Tibial nerve (tissue), 4 donors: ENCODE results near the gene ADGRG3. TPM values are rescaled to one million over a fixed set of nuclear protein-coding genes. Genes with fewer than 3 reads are reported as not detected.

ENCODE experiments used
- DNase-seq, 2 donors: peaks; one replicate each; pipeline ENCODE4 v3.0.0-alpha.2; 2019; ENCODE audit warnings: low spot score in 2 of 2
- H3K27ac ChIP-seq, 4 donors: fragments of 200-600 bp; sonication (generic) in 3 of 4; one replicate each; pipeline ENCODE4 v1.5.1; 2017 to 2019; ENCODE audit warnings: mild to moderate bottlenecking in 1 of 4
- H3K27me3 ChIP-seq, 2 donors: fragments of 200-600 bp; sonication (generic) in 1 of 2; one replicate each; pipeline versions ENCODE4 v1.5.1 to v1.6.0; 2017 to 2019
- H3K36me3 ChIP-seq, 3 donors: fragments of 200-600 bp; sonication (generic); one replicate each; pipeline ENCODE4 v1.5.1; 2018 to 2019
- H3K4me1 ChIP-seq, 4 donors: fragments of 200-600 bp; sonication (generic) in 3 of 4; one replicate each; pipeline ENCODE4 v1.5.1; 2017 to 2019
- H3K4me3 ChIP-seq, 4 donors: fragments of 200-600 bp; sonication (generic) in 3 of 4; one replicate each; pipeline ENCODE4 v1.5.1; 2017 to 2019; ENCODE audit warnings: mild to moderate bottlenecking in 1 of 4, moderate library complexity in 1 of 4
- H3K9me3 ChIP-seq, 4 donors: fragments of 200-600 bp; sonication (generic) in 3 of 4; one replicate each; pipeline ENCODE4 v1.5.1; 2017 to 2019
- EP300 ChIP-seq, 2 donors: sonication (generic); formaldehyde crosslinking; IDR thresholded peaks; one replicate each; pipeline ENCODE4 v1.6.1; 2017; ENCODE audit warnings: antibody characterized with exemption in 2 of 2, mild to moderate bottlenecking in 1 of 2
- POLR2A ChIP-seq, 2 donors: fragments of 450-650 bp; IDR thresholded peaks; one replicate each; pipeline ENCODE4 v1.6.1; 2017; ENCODE audit warnings: antibody characterized with exemption in 2 of 2, mild to moderate bottlenecking in 2 of 2, moderate library complexity in 2 of 2
- WGBS, 2 donors: methylation state at CpG; one replicate each; pipeline ENCODE4 v1.1.5; 2018; 5-methylcytosine and 5-hydroxymethylcytosine counted together
- total RNA-seq, 4 donors: library from RNA; depleted of rRNA; stranded (reverse); fragments of >200 nt; gene quantifications; one replicate each; pipeline ENCODE4 v1.1.0, GENCODE V29; 2016
- TF ChIP-seq, protein P1 (sequence below), 5 experiments: fragments of 200-600 bp in 3 of 5; fragments of 450-650 bp in 2 of 5; sonication (generic) in 3 of 5; IDR thresholded peaks; one replicate each; pipeline ENCODE4 v1.5.1; 2016 to 2019; ENCODE audit warnings: antibody characterized with exemption in 5 of 5, mild to moderate bottlenecking in 3 of 5, moderate library complexity in 2 of 5

Gene ADGRG3
- total RNA-seq, 4 donors from 2014 or later: 0.21 to 1.8 (median 0.90) TPM; not detected in 1

DNA sequence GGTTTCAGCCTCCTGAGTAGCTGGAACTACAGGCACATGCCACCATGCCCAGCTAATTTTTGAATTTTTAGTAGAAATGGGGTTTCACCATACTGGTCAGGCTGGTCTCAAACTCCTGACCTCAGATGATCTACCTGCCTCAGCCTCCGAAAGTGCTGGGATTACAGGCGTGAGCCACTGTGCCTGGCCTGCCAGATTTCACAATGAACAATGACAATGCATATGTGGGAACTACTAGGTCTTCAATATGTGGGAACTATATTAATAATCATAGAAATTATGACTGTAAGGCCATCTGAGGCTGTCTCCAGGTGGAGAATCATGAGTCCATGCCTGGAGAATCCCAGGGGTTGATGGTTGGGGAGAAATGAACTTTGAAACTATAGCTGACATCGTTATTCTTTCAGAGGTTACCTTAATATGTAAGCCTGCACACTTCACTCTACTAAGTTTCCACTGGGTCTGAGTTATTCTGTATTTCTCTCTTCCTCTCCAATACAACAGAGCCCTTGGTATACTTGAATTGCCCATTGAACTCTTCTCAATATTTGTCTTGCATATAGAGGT lies 19.3 kb downstream of the ADGRG3 start:
- TF ChIP-seq POLR2A (IDR thresholded peaks at IDR 0.05) (no peak), EP300 (IDR thresholded peaks at IDR 0.05) (no peak)
- TF ChIP-seq, protein P1, sequence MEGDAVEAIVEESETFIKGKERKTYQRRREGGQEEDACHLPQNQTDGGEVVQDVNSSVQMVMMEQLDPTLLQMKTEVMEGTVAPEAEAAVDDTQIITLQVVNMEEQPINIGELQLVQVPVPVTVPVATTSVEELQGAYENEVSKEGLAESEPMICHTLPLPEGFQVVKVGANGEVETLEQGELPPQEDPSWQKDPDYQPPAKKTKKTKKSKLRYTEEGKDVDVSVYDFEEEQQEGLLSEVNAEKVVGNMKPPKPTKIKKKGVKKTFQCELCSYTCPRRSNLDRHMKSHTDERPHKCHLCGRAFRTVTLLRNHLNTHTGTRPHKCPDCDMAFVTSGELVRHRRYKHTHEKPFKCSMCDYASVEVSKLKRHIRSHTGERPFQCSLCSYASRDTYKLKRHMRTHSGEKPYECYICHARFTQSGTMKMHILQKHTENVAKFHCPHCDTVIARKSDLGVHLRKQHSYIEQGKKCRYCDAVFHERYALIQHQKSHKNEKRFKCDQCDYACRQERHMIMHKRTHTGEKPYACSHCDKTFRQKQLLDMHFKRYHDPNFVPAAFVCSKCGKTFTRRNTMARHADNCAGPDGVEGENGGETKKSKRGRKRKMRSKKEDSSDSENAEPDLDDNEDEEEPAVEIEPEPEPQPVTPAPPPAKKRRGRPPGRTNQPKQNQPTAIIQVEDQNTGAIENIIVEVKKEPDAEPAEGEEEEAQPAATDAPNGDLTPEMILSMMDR (IDR thresholded peaks at IDR 0.05): no peak

DNA sequence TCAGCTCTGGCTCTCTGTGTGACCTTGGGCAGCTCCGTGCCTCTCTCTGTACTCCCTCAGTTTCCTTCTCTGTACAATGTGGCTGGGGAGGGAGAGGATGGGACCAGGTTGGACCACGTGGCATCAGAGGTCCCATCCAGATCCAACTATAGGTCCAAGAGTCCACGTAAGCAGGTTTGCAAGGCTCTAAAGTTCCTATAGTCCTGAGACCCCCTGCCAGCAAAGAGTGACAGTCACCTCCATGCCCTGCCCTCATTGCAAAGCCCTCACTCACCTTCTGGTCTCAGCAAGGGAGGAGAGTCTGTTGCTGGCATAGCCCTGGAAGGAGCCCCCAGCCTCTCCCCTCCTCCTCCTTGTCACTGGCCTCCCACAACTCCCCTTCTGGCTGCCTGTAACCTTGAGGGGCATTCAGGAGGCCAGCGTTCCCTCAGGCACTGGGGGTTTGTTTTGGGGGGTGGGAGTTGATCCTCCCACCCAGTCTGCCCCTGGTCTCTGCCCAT lies 20.4 kb downstream of the ADGRG3 start:
- DNase-seq: no peak

More for the DNA sequence above, 19.3 kb downstream of the ADGRG3 start:
- Histone ChIP-seq H3K36me3 (no peaks in the 10 kb centered on the region), H3K4me3 (no peak overlapping the region), H3K9me3 (no peaks in the 10 kb centered on the region), H3K4me1 (no peaks in the 10 kb centered on the region), H3K27ac (no peak overlapping the region), H3K27me3 (no peaks in the 10 kb centered on the region)
- no peak for DNase-seq
- WGBS, 2 donors: 87 to 90% methylated on average over 3 of the region's 3 CpGs

GRCh38 chr16:57688987-57689761 lies 21.1 kb downstream of the ADGRG3 start:
- TF ChIP-seq EP300 (IDR thresholded peaks at IDR 0.05): no peak
- DNase-seq: no peak

More for the DNA sequence above, 20.4 kb downstream of the ADGRG3 start:
- TF ChIP-seq POLR2A (IDR thresholded peaks at IDR 0.05): no peak
- TF ChIP-seq, protein P1 (IDR thresholded peaks at IDR 0.05): no peak
- TF ChIP-seq EP300 (IDR thresholded peaks at IDR 0.05): no peak
- Histone ChIP-seq H3K27me3 (no peaks in the 10 kb centered on the region), H3K36me3 (no peaks in the 10 kb centered on the region), H3K4me1 (no peaks in the 10 kb centered on the region), H3K9me3 (no peaks in the 10 kb centered on the region), H3K4me3 (no peak overlapping the region), H3K27ac (no peak overlapping the region)
- 62 to 65% methylated on average over 4 of the region's 4 CpGs for WGBS, 2 donors

DNA sequence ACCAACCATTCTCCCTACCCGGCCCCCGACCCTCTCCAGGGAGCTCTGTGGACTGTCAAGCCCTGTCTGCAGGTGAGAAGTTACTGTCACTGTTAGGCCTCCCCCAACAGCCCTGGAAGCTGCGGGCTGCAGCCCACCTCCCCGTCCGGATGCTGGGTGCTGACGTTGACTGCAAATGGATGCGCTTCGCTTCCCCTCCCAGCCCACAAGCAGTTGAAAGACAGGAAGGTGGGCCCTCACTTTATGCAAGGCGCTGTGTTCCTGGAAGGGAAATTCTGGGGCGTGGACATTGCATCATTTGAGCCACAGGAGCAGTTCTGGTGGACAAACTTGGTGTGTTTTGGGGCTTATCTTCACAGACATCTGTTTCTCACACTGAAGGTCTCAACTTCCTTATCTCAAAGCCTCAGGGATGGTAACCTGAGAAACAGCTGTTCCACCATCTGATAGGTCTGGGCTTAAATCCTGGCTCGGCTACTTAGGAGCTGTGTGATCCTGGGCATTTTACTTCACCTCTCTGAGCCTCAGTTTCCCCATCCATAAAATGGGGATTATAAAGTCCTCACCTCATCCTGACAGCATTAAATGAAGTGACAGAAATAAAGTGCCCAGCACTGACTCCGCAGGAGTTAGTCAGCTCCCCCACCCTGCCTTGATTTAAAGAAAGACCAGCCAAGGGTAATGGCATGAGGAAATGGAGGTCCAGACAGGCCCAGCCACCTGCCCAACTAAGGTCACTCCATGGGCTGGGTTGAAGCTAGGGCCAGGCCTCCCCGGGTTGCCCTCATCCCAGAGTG lies 21.9 kb downstream of the ADGRG3 start:
- no peak overlapping the region for H3K27ac ChIP-seq
- no peaks in the 10 kb centered on the region for H3K36me3 ChIP-seq
- no peak for DNase-seq
- no peak overlapping the region for H3K4me3 ChIP-seq
- TF ChIP-seq EP300 (IDR thresholded peaks at IDR 0.05) (no peak), POLR2A (IDR thresholded peaks at IDR 0.05) (no peak)
- TF ChIP-seq, protein P1 (IDR thresholded peaks at IDR 0.05): no peak
- no peaks in the 10 kb centered on the region for H3K9me3 ChIP-seq
- peaks cover 0 to 5% (median 0%) of the 10 kb centered on the region in 4 donors for H3K4me1 ChIP-seq
- no peaks in the 10 kb centered on the region for H3K27me3 ChIP-seq
- WGBS, 2 donors: 55 to 57% methylated on average over 12 to 13 of the region's 13 CpGs

More at GRCh38 chr16:57688987-57689761, 21.1 kb downstream of the ADGRG3 start:
- Histone ChIP-seq H3K9me3 (no peaks in the 10 kb centered on the region), H3K27me3 (no peaks in the 10 kb centered on the region), H3K36me3 (no peaks in the 10 kb centered on the region), H3K4me3 (no peak overlapping the region), H3K4me1 (no peaks in the 10 kb centered on the region), H3K27ac (no peak overlapping the region)
- 40 to 41% methylated on average over 10 to 15 of the region's 15 CpGs for WGBS, 2 donors

GRCh38 chr16:57690782-57691471 lies 22.8 kb downstream of the ADGRG3 start:
- TF ChIP-seq POLR2A (IDR thresholded peaks at IDR 0.05): no peak
- TF ChIP-seq, protein P1 (IDR thresholded peaks at IDR 0.05): no peak
- no peak for TF ChIP-seq EP300 (IDR thresholded peaks at IDR 0.05)
- H3K4me3 ChIP-seq: no peak overlapping the region
- H3K9me3 ChIP-seq: no peaks in the 10 kb centered on the region
- H3K27me3 ChIP-seq: no peaks in the 10 kb centered on the region
- WGBS, 2 donors: 60 to 66% methylated on average over 3 to 4 of the region's 4 CpGs
- H3K36me3 ChIP-seq: no peaks in the 10 kb centered on the region
- H3K4me1 ChIP-seq: peaks cover 0 to 5% (median 0%) of the 10 kb centered on the region in 4 donors
- DNase-seq: no peak
- no peak overlapping the region for H3K27ac ChIP-seq
